Fibroblast of lung (primary cell): ENCODE data around the gene AP4S1.

Experiments
- EZH2 ChIP-seq: IDR thresholded peaks from 2 replicates; pipeline ENCODE4 v1.5.1; 2012; ENCODE audit warnings: low read length, control low read depth, mild to moderate bottlenecking; ENCODE audit errors: missing control alignments
- TF ChIP-seq, protein P1 (sequence below), 2 donors: IDR thresholded peaks in 1 of 2; conservative IDR thresholded peaks in 1 of 2; 1 replicate in 1 of 2; 2 replicates in 1 of 2; pipeline ENCODE4 v1.5.1; 2011 to 2012; ENCODE audit warnings: low read length in 2 of 2, control low read depth in 1 of 2, inconsistent platforms in 1 of 2, low read depth in 1 of 2, mild to moderate bottlenecking in 1 of 2

DNA sequence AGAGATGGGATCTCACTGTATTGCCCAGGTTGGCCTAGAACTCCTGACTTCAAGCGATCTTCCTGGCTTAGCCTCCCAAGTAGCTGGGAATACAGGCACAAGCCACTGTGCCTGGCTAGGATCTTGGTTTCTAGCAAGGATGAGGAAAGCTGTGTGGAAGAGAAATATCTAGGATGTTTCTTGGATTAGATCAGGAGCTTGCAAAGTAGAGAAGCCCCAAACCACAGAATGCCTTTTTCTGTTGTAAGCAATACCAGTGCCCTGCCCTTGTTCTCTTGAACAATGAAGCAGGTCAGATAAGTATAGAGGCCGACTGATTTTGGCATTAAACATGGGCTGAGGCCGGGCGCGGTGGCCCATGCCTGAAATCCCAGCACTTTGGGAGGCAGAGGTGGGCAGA lies 45.0 kb downstream of the AP4S1 start:
- TF ChIP-seq, protein P1, sequence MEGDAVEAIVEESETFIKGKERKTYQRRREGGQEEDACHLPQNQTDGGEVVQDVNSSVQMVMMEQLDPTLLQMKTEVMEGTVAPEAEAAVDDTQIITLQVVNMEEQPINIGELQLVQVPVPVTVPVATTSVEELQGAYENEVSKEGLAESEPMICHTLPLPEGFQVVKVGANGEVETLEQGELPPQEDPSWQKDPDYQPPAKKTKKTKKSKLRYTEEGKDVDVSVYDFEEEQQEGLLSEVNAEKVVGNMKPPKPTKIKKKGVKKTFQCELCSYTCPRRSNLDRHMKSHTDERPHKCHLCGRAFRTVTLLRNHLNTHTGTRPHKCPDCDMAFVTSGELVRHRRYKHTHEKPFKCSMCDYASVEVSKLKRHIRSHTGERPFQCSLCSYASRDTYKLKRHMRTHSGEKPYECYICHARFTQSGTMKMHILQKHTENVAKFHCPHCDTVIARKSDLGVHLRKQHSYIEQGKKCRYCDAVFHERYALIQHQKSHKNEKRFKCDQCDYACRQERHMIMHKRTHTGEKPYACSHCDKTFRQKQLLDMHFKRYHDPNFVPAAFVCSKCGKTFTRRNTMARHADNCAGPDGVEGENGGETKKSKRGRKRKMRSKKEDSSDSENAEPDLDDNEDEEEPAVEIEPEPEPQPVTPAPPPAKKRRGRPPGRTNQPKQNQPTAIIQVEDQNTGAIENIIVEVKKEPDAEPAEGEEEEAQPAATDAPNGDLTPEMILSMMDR (conservative IDR thresholded peaks at IDR 0.05 in 1 of 2, IDR thresholded peaks at IDR 0.05 in 1 of 2; ENCODE audit: low read depth in 1 of 2, low read length in 2 of 2): no peak
- no peak for TF ChIP-seq EZH2
